Measurements from ENCODE around the gene ARHGAP12.
A peak's percentile ranks its signal among the peaks of the same experiment; 100 is the strongest.
"Not testable (repeated sequence)": the region's sequence is repeated elsewhere in the genome, so short reads cannot be mapped to it uniquely, and the experiment has no call there.

Gene ARHGAP12

GRCh38 chr10:31928549-31929260 lies at the start of gene ARHGAP12:
ARHGAP12 (minus strand) TSS chr10:31928831; CDS start chr10:31908855, 19,976 bp downstream.
- DNase-seq: peak; percentile 86

- no peak for DNase-seq
Observed at GRCh38 chr10:31978156-31978483, 49.5 kb upstream of the ARHGAP12 start.

GRCh38 chr10:31977440-31978155 lies 49.0 kb upstream of the ARHGAP12 start:
- DNase-seq: peak; percentile 33

- DNase-seq: no peak
Observed at GRCh38 chr10:31975157-31975765, 46.6 kb upstream of the ARHGAP12 start.

- peak; percentile 41 for DNase-seq
Observed at GRCh38 chr10:31974434-31975124, 45.9 kb upstream of the ARHGAP12 start.

- DNase-seq: no peak
Observed at GRCh38 chr10:31972519-31973041, 43.9 kb upstream of the ARHGAP12 start.

- DNase-seq: not testable (repeated sequence)
Observed at GRCh38 chr10:31969847-31970246, 41.2 kb upstream of the ARHGAP12 start.

GRCh38 chr10:31963589-31963980 lies 35.0 kb upstream of the ARHGAP12 start:
- no peak for DNase-seq

- DNase-seq: no peak
Observed at GRCh38 chr10:31962826-31963588, 34.4 kb upstream of the ARHGAP12 start.

- peak; percentile 91 for DNase-seq
Observed at GRCh38 chr10:31961277-31962074, 32.8 kb upstream of the ARHGAP12 start.

- no peak for DNase-seq
Observed at GRCh38 chr10:31959461-31960173, 31.0 kb upstream of the ARHGAP12 start.

- no peak for DNase-seq
Observed at GRCh38 chr10:31958856-31959255, 30.2 kb upstream of the ARHGAP12 start.

GRCh38 chr10:31956200-31956946 lies 27.7 kb upstream of the ARHGAP12 start:
- no peak for DNase-seq

- DNase-seq: no peak
Observed at GRCh38 chr10:31954410-31955191, 26.0 kb upstream of the ARHGAP12 start.

GRCh38 chr10:31953480-31953879 lies 24.8 kb upstream of the ARHGAP12 start:
- no peak for DNase-seq

GRCh38 chr10:31953080-31953479 lies 24.4 kb upstream of the ARHGAP12 start:
- DNase-seq: no peak

GRCh38 chr10:31952066-31952465 lies 23.4 kb upstream of the ARHGAP12 start:
- DNase-seq: peak; percentile 27

GRCh38 chr10:31949266-31949665 lies 20.6 kb upstream of the ARHGAP12 start:
- no peak for DNase-seq

- DNase-seq: no peak
Observed at GRCh38 chr10:31948021-31948420, 19.4 kb upstream of the ARHGAP12 start.
